GM10266 (cell line): ENCODE results near the gene MBL2.

Experiments
- DNase-seq: peaks from one replicate; pipeline ENCODE4 v3.0.0; 2012; ENCODE audit errors: extremely low spot score
- CTCF ChIP-seq: IDR thresholded peaks from 2 replicates; pipeline ENCODE4 v1.5.1; 2012; ENCODE audit warnings: mild to moderate bottlenecking, low read depth; ENCODE audit not compliant: control insufficient read depth, insufficient read depth; ENCODE audit errors: missing control alignments

MBL2 gene

DNA sequence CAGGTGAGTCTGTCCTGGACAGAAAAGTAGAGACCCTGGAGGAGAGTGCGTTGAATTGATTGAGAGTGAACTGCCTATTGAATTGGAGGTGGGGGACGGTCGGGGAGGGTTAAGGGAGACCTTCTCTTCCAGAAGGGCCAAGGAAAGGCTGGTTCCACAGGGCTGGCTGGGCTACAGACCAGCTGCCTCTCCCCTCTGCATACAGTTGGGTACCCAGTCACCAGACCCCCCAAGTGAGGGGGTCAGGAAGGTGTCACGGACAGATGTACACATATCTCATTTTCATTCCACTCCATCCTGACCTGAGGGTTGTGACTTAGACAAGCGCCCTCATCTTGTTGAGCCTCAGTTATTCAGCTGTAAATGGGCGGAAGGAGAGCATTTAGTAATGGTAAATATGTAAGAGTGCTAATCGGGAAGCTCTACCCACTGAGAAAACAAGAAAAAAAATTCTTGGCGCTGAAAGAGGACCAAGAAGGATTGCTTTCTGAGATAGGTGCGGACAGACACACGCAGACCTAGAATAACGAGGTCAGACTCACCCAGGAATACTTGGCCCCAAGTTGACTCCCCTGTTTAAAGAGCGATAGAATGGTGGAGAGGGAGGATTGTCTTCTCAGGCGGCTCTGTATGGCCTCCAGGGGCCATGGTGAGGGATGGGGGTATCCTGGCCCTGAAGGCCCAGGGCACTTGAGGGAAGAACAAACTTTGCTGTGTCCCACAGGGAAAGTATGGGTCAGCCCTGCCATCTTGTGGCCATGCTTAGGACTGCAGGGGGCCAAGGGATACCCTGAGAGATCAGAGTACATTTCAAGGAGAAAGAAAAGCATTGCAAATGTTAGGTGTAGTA, 7.2 kb upstream of the MBL2 start:
- peak; percentile 81 for DNase-seq
- peak; percentile 94 for TF ChIP-seq CTCF

DNA sequence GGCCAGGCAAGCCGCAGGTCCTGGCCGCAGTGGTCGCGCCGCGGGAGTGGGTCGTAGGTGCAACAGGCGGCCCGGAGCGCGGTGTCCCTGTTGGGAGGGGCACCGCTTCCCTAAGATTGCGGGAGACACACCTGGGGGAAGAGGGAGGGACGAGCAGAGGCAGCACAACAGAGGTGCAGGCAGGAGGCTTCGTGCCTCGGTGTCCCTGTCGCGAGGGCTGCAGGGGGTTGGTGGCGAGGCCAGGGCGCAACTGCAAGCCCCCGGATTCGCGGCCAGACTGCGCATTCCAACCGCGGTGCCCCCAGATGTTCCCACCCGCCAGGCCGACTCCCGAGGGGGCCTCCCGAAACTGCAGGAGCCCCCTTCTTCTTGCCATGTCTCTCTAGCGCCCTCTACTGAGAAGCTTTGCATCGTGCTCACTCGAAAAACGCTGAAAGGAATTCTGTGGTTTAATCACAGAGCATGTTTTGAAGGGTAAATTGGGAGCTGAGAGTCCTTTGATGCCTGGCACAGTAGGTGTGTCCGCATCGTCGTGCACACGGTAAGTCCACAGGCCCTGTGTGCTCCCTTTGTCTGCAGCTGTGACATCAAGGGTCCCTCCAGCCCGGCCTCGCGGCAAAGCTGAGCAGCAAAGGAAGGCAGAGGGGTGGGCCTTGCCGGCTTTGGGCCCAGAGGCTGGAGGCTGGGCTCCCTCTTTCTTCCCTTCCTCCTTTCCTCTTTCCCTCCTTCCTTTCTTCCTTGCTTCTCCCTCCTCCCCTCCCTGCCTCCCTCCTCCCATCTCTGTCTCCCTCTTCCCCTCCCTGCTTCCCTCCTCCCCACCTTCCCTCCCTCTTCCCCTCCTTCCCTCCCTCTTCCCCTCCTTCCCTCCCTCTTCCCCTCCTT, 6.2 kb upstream of the MBL2 start:
- no peak for DNase-seq
- TF ChIP-seq CTCF = peak; percentile 25

GRCh38 chr10:52777414-52777813, 4.8 kb upstream of the MBL2 start:
- TF ChIP-seq CTCF = no peak
- DNase-seq = no peak

- no peak for TF ChIP-seq CTCF
- no peak for DNase-seq
Measured at GRCh38 chr10:52776471-52776903, 3.9 kb upstream of the MBL2 start.

DNA sequence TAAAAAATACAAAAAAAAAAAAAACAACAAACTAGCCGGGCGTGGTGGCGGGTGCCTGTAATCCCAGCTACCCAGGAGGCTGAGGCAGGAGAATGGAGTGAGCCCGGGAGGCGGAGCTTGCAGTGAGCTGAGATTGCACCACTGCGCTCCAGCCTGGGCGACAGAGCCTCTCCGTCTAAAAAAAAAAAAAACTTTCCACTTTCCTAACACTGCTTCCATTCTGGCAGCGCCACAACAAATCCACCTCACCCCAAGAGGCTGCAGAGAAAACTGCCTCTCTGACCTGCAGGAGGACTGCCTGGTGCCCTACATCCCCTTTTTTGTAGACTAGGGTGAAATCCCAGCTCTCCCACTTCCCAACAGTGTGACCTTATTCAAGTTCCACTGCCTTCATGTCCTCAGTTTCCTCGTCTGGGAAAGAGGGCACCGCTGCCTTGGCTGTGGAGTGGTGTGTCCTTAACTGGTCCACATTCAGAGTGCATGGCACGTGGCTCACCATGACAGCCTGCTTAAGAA, 2.6 kb upstream of the MBL2 start:
- no peak for TF ChIP-seq CTCF
- no peak for DNase-seq

DNA sequence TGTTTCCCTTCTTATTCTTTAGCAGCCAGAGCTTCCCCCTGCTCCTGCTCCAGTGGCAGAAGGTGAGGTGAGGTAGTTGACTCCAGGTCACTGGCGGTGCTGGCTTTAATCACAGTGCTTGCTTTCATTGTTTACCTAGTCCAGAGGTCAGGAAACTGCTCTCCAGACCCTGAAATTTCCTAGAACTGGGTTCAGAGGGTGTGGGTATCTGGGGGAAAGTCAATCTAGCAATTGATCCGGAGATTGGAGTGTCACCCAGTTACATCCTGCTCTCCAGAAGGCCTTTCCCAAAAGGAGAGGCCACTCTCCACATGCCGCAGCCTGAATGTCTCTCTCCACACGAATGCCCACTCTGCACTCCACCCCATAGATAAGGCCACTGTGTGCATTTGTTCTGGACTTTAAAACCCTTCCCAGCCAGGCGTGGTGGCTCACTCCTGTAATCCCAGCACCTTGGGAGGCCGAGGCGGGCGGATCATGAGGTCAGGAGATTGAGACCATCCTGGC, 2.1 kb upstream of the MBL2 start:
- TF ChIP-seq CTCF = no peak
- DNase-seq = no peak
